Transverse colon (tissue), 4 donors: Measurements from ENCODE around the gene TULP1. TPM values are rescaled to one million over a fixed set of nuclear protein-coding genes. Genes with fewer than 3 reads are reported as not detected.
"Not testable (repeated sequence)": the region's sequence is repeated elsewhere in the genome, so short reads cannot be mapped to it uniquely, and the experiment has no call there.

ENCODE experiments used
- DNase-seq: peaks from one replicate; pipeline ENCODE4 v3.0.0-alpha.2; 2019
- H3K27ac ChIP-seq, 4 donors: fragments of 200-600 bp; sonication (generic); 2 replicates each; pipeline ENCODE4 v1.5.1; 2016 to 2018; ENCODE audit warnings: inconsistent platforms in 4 of 4
- H3K27me3 ChIP-seq: fragments of 200-600 bp; sonication (generic); 2 replicates; pipeline ENCODE4 v1.5.1; 2017; ENCODE audit warnings: inconsistent platforms
- H3K36me3 ChIP-seq, 4 donors: fragments of 200-600 bp; sonication (generic); 2 replicates each; pipeline ENCODE4 v1.5.1; 2017 to 2019; ENCODE audit warnings: inconsistent platforms in 4 of 4
- H3K4me1 ChIP-seq, 4 donors: fragments of 200-600 bp; sonication (generic); 2 replicates each; pipeline ENCODE4 v1.5.1; 2017 to 2020; ENCODE audit warnings: inconsistent platforms in 4 of 4
- H3K4me3 ChIP-seq, 4 donors: fragments of 200-600 bp; sonication (generic); 1 replicate in 1 of 4; 2 replicates in 3 of 4; pipeline versions ENCODE4 v1.5.1 to v1.6.1; 2017 to 2019; ENCODE audit warnings: inconsistent platforms in 4 of 4
- H3K9me3 ChIP-seq, 2 donors: fragments of 200-600 bp; sonication (generic); 2 replicates each; pipeline ENCODE4 v1.5.1; 2017 to 2019; ENCODE audit warnings: inconsistent platforms in 2 of 2
- EP300 ChIP-seq: sonication (generic); formaldehyde crosslinking; IDR thresholded peaks from one replicate; pipeline ENCODE4 v1.6.1; 2017; ENCODE audit warnings: antibody characterized with exemption, low read depth
- POLR2A ChIP-seq: fragments of 450-650 bp; IDR thresholded peaks from one replicate; pipeline ENCODE4 v1.6.1; 2016; ENCODE audit warnings: antibody characterized with exemption, mild to moderate bottlenecking, moderate library complexity
- POLR2AphosphoS5 ChIP-seq, 3 donors: sonication (generic); formaldehyde crosslinking; IDR thresholded peaks; one replicate each; pipeline ENCODE4 v1.6.1; 2016; ENCODE audit warnings: antibody characterized with exemption in 3 of 3
- WGBS, 2 donors: methylation state at CpG; one replicate each; pipeline ENCODE4 v1.1.5; 2018; ENCODE audit warnings: low coverage in 1 of 2; 5-methylcytosine and 5-hydroxymethylcytosine counted together
- in situ Hi-C, 4 donors: fragments of 200-750 bp; cut with MboI; loops; one replicate each; pipeline versions ENCODE4 v1.15.0 to v1.15.1; 2017; ENCODE audit warnings: low sequenced_read_pairs in 3 of 4, low pct_ligation_motif_present in 1 of 4, low pct_unique_long_range_greater_than_20kb in 1 of 4
- intact Hi-C: fragments of 100-400 bp; cut with DNase I; formaldehyde crosslinking; loops from one replicate; pipeline ENCODE4 v1.15.1; 2023; ENCODE audit warnings: low total_unique reads
- total RNA-seq, 4 donors: library from RNA; depleted of rRNA; stranded (reverse); fragments of >200 nt; gene quantifications; one replicate each; pipeline ENCODE4 v1.1.0, GENCODE V29; 2016
- TF ChIP-seq, protein P1 (sequence below), 5 experiments: fragments of 200-600 bp in 3 of 5; fragments of 450-650 bp in 2 of 5; sonication (generic) in 3 of 5; IDR thresholded peaks; 1 replicate in 2 of 5; 2 replicates in 3 of 5; pipeline ENCODE4 v1.5.1; 2016 to 2017; ENCODE audit warnings: antibody characterized with exemption in 5 of 5, inconsistent platforms in 3 of 5, mild to moderate bottlenecking in 2 of 5, moderate library complexity in 1 of 5

Gene TULP1
- total RNA-seq, 4 donors from 2014 or later, result not detected

DNA sequence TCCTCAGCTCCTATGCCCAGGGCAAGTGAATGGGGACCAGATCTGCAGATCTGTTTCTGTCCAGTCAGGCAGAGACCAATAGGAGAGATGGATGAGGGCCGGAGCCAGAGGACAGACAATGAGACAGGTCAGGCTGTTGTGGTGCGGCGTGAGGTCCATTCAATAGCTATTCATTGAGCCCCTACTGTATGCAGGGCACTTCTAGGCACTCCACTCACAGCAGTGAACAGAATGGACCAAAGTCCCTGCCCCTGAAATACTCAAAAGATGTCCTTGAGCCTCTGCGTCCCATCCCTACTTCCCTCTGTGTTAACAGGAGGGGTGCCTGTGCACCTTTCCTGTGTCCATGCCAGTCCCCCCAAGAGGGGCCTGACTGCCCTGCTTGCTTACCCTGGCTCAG is 8.5 kb upstream of the TULP1 start:
- Histone ChIP-seq H3K4me1 (peaks cover 0 to 4% (median 0%) of the 10 kb centered on the region in 4 donors), H3K4me3 (no peak overlapping the region), H3K36me3 (no peaks in the 10 kb centered on the region), H3K9me3 (no peaks in the 10 kb centered on the region), H3K27ac (no peak overlapping the region), H3K27me3 (no peaks in the 10 kb centered on the region)
- intact Hi-C loops (no loop called here), in situ Hi-C loops (loop anchor here in 3 of 4 donors (5.0 kb wide), 2 partner anchors 216 to 221 kb away; partner anchors contain the start of gene ARMC12 (in 2 of the 3))
- no peak for DNase-seq
- WGBS, 2 donors, result 100% methylated on average over 1 of the region's 4 CpGs; no CpG with 5 or more reads in 1 of the 2 donors
- TF ChIP-seq, protein P1, sequence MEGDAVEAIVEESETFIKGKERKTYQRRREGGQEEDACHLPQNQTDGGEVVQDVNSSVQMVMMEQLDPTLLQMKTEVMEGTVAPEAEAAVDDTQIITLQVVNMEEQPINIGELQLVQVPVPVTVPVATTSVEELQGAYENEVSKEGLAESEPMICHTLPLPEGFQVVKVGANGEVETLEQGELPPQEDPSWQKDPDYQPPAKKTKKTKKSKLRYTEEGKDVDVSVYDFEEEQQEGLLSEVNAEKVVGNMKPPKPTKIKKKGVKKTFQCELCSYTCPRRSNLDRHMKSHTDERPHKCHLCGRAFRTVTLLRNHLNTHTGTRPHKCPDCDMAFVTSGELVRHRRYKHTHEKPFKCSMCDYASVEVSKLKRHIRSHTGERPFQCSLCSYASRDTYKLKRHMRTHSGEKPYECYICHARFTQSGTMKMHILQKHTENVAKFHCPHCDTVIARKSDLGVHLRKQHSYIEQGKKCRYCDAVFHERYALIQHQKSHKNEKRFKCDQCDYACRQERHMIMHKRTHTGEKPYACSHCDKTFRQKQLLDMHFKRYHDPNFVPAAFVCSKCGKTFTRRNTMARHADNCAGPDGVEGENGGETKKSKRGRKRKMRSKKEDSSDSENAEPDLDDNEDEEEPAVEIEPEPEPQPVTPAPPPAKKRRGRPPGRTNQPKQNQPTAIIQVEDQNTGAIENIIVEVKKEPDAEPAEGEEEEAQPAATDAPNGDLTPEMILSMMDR (IDR thresholded peaks at IDR 0.05), result no peak
- no peak for TF ChIP-seq POLR2A
- TF ChIP-seq POLR2AphosphoS5 (IDR thresholded peaks at IDR 0.05), result no peak

DNA sequence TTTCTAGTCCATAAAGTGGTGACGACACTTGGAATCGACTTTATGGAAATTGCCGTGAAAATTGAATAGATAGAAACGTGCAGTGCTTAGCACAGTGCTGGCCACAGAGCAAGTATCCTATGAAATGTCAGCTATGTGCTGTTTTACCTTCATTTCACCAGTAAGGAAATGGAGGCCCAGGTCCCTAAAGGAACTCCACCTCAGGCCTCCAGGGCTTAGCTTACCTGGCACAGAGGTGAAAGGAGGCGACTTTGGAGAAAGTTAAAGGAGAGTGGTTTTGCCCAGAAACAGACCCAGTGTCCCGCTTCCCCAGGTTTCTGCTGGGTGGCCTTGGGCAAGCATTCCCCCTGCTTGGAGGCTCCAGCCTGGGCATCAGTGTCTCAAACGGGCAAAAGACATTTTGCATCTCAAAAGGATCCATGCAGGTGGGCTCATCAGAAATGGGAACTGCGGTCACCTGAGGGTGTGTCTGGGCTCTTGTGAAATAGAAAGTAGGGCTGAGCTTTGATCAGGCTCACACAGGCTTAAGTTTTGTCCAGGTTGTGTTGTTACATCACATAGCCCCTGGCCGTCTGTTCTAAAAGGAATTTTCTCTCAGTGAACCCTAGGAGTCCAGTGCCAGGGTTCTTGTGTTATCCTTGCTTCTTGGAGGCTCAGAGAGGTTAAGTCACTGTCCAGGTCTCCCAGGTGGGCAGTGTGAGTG is 6.8 kb upstream of the TULP1 start:
- Histone ChIP-seq H3K9me3 (no peaks in the 10 kb centered on the region), H3K27ac (no peak overlapping the region), H3K27me3 (no peaks in the 10 kb centered on the region), H3K36me3 (no peaks in the 10 kb centered on the region), H3K4me1 (peaks cover 0 to 4% (median 0%) of the 10 kb centered on the region in 4 donors), H3K4me3 (no peak overlapping the region)
- TF ChIP-seq EP300, result no peak
- no peak for TF ChIP-seq POLR2A
- TF ChIP-seq, protein P1 (IDR thresholded peaks at IDR 0.05), result no peak
- TF ChIP-seq POLR2AphosphoS5 (IDR thresholded peaks at IDR 0.05), result no peak
- in situ Hi-C loops, result loop anchor here in 3 of 4 donors (5.0 kb wide), 2 partner anchors 218 to 223 kb away; partner anchors contain the start of gene ARMC12 (in 2 of the 3)
- WGBS, 2 donors, result 89 to 91% methylated on average over 4 to 9 of the region's 9 CpGs
- no peak for DNase-seq
- intact Hi-C loops, result no loop called here

- in situ Hi-C loops, result no loop called here
- no peak overlapping the region for H3K4me3 ChIP-seq
- intact Hi-C loops, result no loop called here
- 88 to 95% methylated on average over 5 to 6 of the region's 6 CpGs for WGBS, 2 donors
- H3K4me1 ChIP-seq, result peaks cover 0 to 4% (median 0%) of the 10 kb centered on the region in 4 donors
- H3K27ac ChIP-seq, result no peak overlapping the region
- no peak for DNase-seq
- H3K27me3 ChIP-seq, result no peaks in the 10 kb centered on the region
- H3K36me3 ChIP-seq, result no peaks in the 10 kb centered on the region
- H3K9me3 ChIP-seq, result no peaks in the 10 kb centered on the region
- no peak for TF ChIP-seq EP300
- TF ChIP-seq, protein P1 (IDR thresholded peaks at IDR 0.05), result no peak
- no peak for TF ChIP-seq POLR2A
- no peak for TF ChIP-seq POLR2AphosphoS5 (IDR thresholded peaks at IDR 0.05)
These were observed 6.0 kb upstream of the TULP1 start for GRCh38 chr6:35518566-35519312.

GRCh38 chr6:35517978-35518377 is 5.3 kb upstream of the TULP1 start:
- DNase-seq, H3K4me1 ChIP-seq, H3K9me3 ChIP-seq, H3K36me3 ChIP-seq, H3K4me3 ChIP-seq, H3K27me3 ChIP-seq, intact Hi-C loops, H3K27ac ChIP-seq, in situ Hi-C loops: not testable (repeated sequence)
- WGBS, 2 donors, result 60 to 78% methylated on average over 1 to 7 of the region's 7 CpGs
